T-helper 2 cell treated with Interferon-gamma antibody and Interleukin-4, amounts not matched to agents 5 μg/mL and 100 μg/mL, for 36 hours (primary cell): ENCODE measurements around the gene PRMT1.

Experiments
- DNase-seq: peaks from one replicate; pipeline ENCODE4 v3.0.0; 2021; ENCODE audit warnings: low spot score
- H3K27ac Mint-ChIP-seq: one replicate; pipeline ENCODE4 v1.8.0; 2021; ENCODE audit warnings: mild to moderate bottlenecking, mixed read lengths
- H3K27me3 Mint-ChIP-seq: one replicate; pipeline ENCODE4 v1.8.0; 2021; ENCODE audit warnings: low read depth, mixed read lengths
- H3K36me3 Mint-ChIP-seq: one replicate; pipeline ENCODE4 v1.8.0; 2021; ENCODE audit warnings: low read depth, mixed read lengths
- H3K4me1 Mint-ChIP-seq: one replicate; pipeline ENCODE4 v1.8.0; 2021; ENCODE audit warnings: low read depth, mixed read lengths
- H3K4me3 Mint-ChIP-seq: one replicate; pipeline ENCODE4 v1.8.0; 2022; ENCODE audit warnings: mild to moderate bottlenecking, moderate library complexity, mixed read lengths
- H3K9me3 Mint-ChIP-seq: one replicate; pipeline ENCODE4 v1.8.0; 2021; ENCODE audit warnings: mixed read lengths

The PRMT1 gene

DNA sequence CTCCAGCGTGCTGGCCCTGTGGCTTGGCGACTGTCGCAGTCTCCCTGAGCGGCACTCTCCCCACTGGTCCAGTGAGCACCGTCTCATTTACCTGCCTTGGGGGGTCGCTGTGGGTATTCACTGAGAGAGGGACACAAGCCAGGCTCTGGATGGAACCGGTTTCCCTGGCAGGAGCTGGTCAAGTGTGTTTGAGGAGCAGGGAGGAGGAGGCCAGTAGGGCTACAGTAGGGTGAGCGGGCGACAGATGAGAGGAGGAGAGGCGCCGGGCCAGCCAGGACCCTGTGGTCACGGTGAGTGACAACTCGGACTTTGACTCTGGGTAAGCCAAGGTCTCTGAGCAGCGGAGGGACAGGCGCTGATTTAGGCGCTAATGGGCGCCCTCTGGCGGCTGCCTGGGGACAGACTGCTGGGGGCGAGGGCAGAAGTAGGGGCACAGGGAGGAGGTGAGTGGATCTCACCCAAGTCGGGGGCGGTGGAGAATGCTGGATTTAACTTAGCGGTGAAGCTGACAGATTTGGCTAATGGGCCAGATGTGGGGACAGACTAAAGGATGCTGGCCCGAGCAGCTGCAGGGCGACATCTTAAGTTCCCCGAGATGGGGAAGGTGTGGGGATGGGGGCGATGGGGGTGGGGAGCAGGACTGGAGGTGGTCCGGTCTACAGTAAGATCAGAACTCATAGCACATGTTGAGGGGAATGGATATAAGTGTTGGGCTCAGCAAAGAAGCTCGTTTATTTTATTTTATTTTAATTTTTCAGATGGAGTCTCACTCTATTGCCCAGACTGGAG lies 4.7 kb upstream of the PRMT1 start:
- no peaks in the 10 kb centered on the region for H3K9me3 Mint-ChIP-seq
- no peak overlapping the region for H3K4me3 Mint-ChIP-seq
- H3K36me3 Mint-ChIP-seq = peaks cover 22% of the 10 kb centered on the region
- peaks cover 17% of the 10 kb centered on the region for H3K4me1 Mint-ChIP-seq
- H3K27me3 Mint-ChIP-seq = no peaks in the 10 kb centered on the region
- peak overlapping the region; percentile 53 for H3K27ac Mint-ChIP-seq
- peak; percentile 68 for DNase-seq

DNA sequence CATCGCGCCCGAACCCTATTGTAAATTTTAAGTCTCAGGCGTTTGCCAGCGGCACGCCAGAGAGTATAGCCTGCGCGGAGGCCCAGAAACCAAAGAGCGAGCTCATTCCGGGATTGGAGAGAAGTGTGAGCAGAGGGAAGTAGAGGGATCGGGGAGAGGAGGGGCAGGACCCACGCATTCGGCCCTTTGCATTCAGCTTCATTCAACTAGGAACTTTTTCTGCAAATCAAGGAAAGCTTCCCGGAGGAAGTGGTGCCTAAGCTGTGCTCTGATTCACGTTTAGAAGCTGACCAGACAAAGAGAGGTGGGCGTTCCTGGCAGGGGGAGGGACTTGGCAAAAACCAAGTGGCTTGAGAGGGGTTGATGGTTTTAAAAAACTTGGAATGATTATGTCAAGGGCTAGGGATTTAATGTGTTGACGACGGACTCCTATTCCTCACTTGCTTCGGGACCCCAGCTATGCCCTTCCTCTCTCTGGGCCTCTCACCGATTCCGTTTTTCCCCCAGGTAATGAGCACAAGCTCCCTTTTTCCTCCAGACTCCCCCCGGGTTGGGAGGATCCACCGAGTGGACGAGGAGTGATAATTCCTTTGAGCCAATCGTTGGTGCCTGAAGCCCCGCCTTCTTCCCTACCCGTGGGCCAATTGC lies 811 bp upstream of the PRMT1 start:
- no peak for DNase-seq
- Mint-ChIP-seq H3K4me1 (peaks cover 30% of the 10 kb centered on the region), H3K27ac (peak overlapping the region; percentile 98), H3K4me3 (peak overlapping the region; percentile 97), H3K9me3 (no peaks in the 10 kb centered on the region), H3K36me3 (peaks cover 14% of the 10 kb centered on the region), H3K27me3 (no peaks in the 10 kb centered on the region)

DNA sequence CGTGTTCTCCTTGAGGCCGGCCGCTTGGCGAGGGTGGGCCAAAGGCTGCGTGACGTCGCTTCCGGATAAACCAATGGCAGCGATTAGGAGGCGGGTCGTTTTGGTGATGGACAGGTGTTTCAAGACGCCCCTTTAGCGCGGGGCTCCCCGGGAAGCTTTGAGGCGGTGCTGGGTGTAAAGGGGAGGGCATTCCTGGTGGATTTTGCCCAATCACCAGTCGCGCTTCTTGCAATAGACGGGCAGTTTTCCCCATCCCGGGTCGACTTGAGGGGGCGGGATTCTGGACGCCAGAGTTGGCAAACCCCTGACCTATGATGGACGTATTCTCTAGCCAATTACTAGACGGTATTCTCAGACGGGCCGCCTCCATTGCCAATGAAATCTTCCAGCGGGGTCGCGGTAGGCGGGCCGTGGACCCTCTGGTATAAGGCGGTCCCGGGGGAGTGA lies 264 bp upstream of the PRMT1 start:
- peak; percentile 98 for DNase-seq
- no peaks in the 10 kb centered on the region for H3K27me3 Mint-ChIP-seq
- peaks cover 14% of the 10 kb centered on the region for H3K36me3 Mint-ChIP-seq
- H3K4me1 Mint-ChIP-seq = peaks cover 29% of the 10 kb centered on the region
- peak overlapping the region; percentile 98 for H3K27ac Mint-ChIP-seq
- H3K4me3 Mint-ChIP-seq = peak overlapping the region; percentile 97
- no peaks in the 10 kb centered on the region for H3K9me3 Mint-ChIP-seq

DNA sequence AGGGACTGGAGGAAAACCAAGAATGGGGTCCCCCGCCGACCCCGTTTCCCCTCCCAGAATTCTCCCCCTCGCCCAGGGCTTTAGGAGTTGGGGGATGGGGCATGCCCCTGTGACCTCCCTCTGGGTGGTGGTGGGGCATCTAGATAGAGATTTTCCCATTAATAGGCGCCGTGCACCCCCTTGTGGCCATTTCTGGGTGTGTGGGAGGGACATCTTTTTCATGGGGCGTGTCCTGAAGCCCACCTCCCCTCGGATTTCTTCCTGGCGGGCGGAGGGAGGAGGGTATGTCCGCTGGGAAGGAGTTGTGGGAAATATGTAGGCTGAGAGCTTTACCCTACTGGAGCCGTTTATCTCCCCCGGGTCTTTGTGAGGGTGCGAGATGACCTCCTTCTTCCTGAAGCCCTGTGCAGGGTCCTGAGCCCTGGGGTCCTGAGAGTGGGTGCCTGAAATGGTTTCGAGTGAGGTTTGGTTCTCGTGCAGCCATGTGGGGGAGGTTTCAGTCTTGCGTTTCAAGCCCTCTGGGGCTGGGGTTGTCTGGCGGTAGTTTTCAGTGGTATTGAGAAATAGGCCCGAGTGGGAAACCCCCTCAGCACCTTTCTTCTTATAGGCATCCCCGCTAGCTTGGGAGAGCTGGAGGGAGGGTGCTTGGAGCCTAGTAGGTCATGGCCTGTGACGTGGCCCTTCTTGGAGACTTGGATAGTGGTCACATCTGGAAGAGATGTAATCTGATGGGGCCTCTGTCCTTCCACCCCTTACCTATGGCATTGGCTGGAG lies 1.0 kb downstream of the PRMT1 start:
- peak overlapping the region; percentile 87 for H3K27ac Mint-ChIP-seq
- peaks cover 15% of the 10 kb centered on the region for H3K36me3 Mint-ChIP-seq
- H3K9me3 Mint-ChIP-seq = no peaks in the 10 kb centered on the region
- peak; percentile 75 for DNase-seq
- peak overlapping the region; percentile 89 for H3K4me3 Mint-ChIP-seq
- no peaks in the 10 kb centered on the region for H3K27me3 Mint-ChIP-seq
- peaks cover 27% of the 10 kb centered on the region for H3K4me1 Mint-ChIP-seq

DNA sequence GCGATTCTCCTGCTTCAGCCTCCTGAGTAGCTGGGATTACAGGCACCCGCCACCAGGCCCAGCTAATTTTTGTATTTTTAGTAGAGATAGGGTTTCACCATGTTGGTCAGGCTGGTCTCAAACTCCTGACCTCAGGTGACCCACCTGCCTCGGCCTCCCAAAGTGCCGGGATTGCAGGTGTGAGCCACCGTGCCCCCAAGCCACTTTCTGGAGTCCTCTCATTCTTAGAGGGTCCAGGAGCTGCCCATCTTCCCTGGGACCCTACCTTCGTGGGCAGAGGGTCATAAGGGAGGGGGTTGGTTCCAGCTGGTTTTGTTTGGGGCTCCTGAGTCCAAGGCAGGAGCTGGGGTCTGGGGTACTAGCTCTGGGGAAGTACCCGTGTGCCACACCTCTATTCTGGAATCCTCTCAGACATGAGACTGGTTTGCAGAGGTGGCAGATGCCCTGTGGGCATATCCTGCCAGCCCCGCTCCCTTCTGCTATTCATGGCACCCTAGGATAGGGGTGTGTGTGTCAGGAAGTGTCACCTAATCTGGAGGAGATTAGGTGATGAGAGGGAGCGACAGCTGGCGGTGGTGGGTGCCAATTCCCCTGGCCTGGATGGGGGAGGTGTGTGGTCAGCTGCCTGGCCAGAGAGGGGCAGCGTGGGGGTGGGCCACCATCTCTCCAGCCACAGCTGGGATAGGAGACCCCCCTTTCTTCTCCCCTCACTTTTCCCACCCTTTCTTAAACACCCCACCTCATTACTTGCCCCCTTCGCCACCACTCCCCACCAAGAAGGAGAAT lies 2.1 kb downstream of the PRMT1 start:
- Mint-ChIP-seq H3K27me3 (no peaks in the 10 kb centered on the region), H3K36me3 (peaks cover 18% of the 10 kb centered on the region), H3K4me1 (peaks cover 25% of the 10 kb centered on the region), H3K9me3 (no peaks in the 10 kb centered on the region), H3K27ac (no peak overlapping the region), H3K4me3 (peak overlapping the region; percentile 18)
- no peak for DNase-seq

DNA sequence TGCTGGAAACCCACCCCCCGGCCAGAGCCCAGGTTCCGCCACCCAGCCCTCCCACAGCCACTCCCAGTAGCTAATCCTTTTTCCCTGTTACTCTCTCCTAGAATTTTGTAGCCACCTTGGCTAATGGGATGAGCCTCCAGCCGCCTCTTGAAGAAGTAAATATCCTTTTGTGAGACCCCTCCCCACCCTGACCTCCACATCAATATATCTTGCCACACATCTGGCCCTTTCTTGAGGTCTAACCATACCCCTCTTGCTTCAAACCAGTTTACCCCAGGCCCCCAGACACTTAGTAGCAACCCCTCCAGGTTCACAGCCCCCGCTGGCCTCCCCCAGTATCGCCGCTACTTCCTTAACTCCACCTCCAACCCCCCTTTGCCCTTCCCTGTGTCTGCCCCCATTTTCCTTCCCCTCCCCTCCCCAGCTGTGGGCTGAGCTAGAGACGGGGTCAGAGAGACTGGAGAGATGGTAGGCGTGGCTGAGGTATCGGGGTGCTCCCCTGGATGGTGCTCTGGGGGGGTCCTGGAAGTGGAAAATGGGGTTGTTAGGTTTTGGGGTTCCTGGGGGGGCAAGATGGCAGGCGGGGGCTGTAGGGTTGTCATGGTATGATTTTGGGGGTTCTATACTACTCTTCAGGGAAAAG lies 2.8 kb downstream of the PRMT1 start:
- Mint-ChIP-seq H3K4me3 (peak overlapping the region; percentile 21), H3K4me1 (peaks cover 25% of the 10 kb centered on the region), H3K27me3 (no peaks in the 10 kb centered on the region), H3K9me3 (no peaks in the 10 kb centered on the region), H3K36me3 (peaks cover 20% of the 10 kb centered on the region), H3K27ac (peak overlapping the region; percentile 45)
- no peak for DNase-seq

DNA sequence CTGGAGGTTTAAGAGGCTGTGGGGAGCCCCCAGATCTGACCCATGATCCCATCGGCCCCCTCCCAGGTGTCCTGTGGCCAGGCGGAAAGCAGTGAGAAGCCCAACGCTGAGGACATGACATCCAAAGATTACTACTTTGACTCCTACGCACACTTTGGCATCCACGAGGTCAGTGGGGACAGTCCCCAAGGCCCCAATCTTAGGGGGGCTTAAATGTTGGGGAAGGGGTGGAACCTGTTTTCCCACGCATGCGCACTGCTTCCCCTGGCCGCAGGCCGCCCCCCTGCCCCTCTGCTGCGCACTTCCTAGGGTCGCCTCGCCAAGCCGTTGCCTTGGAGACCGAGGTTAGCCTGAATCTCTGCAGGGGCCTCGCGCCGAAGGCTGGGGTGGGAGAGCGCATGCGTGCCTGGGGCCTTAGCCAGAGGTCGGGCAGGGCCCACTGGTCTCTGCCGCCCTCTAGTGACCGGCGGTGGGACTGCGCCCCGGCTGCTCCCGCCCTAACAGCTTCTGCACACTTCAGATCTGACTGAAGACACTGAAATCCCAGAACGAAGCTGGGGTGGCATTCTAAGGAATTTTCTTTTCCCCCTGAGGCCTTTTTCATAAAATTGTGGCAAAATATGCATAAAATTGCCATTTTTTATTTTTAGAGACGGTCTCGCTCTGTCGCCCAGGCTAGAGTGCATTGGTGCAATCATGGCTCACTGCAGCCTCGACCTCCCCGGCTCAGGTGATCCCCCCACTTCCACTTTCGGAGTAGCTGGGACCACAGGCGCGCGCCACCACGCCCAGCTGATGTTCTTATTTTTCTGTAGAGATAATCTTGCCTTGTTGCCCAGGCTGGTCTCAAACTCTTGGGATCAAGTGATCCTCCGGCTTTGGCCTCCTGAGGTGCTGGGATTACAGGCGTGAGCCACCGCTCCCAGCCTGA lies 3.6 kb downstream of the PRMT1 start:
- Mint-ChIP-seq H3K36me3 (peaks cover 24% of the 10 kb centered on the region), H3K27ac (peak overlapping the region; percentile 45), H3K27me3 (no peaks in the 10 kb centered on the region), H3K4me3 (no peak overlapping the region), H3K4me1 (peaks cover 25% of the 10 kb centered on the region), H3K9me3 (no peaks in the 10 kb centered on the region)
- peak; percentile 90 for DNase-seq

DNA sequence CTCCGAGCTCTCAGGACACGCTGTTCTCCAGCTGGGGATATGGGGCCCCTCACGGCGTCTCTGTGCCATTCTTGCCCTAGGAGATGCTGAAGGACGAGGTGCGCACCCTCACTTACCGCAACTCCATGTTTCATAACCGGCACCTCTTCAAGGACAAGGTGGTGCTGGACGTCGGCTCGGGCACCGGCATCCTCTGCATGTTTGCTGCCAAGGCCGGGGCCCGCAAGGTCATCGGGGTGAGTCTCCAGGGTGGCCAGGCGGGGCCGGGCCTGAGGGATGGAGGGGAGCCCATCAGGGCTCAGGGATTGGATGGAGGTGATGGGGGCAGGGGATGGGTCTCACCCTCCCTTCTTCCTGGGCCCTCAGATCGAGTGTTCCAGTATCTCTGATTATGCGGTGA lies 4.8 kb downstream of the PRMT1 start:
- Mint-ChIP-seq H3K36me3 (peaks cover 27% of the 10 kb centered on the region), H3K27ac (no peak overlapping the region), H3K27me3 (no peaks in the 10 kb centered on the region), H3K4me1 (peaks cover 20% of the 10 kb centered on the region), H3K9me3 (no peaks in the 10 kb centered on the region), H3K4me3 (no peak overlapping the region)
- no peak for DNase-seq

DNA sequence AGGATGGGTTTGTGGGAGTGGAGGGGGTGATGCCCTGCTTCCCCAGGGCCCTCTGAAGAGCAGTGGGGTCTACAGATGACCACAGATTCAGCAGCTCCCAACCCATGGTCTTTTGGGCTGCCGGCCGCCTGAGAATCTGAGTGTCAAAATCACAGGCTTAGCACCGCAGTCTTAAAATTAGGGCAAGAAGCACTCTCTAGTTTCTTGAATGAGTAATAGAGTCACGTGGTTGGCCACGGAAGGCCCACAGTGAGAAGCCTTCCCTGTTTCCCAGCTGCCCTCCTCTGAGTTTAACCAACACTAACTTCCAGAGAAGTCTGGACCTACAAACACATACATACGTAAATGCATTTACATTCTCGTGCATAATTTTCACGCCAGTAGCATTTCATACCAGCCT lies 5.2 kb downstream of the PRMT1 start:
- no peaks in the 10 kb centered on the region for H3K9me3 Mint-ChIP-seq
- peaks cover 31% of the 10 kb centered on the region for H3K36me3 Mint-ChIP-seq
- H3K27ac Mint-ChIP-seq = no peak overlapping the region

DNA sequence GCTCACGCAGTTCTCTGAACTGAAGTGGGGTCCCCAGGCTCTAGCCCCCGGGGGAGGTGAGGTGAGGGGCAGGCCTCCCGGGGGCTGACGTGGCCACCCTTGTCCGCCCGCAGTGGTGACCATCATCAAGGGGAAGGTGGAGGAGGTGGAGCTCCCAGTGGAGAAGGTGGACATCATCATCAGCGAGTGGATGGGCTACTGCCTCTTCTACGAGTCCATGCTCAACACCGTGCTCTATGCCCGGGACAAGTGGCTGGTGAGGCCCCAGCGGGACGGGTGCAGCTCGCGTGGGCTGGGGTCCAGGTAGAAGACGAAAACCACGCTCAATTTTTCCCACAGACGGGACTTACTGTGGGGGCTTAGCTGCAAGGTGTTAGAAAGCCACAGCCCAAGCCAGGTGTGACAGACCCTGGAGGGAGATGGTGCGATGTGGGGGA lies 6.8 kb downstream of the PRMT1 start:
- Mint-ChIP-seq H3K36me3 (peaks cover 36% of the 10 kb centered on the region), H3K4me3 (no peak overlapping the region), H3K4me1 (peaks cover 15% of the 10 kb centered on the region), H3K9me3 (no peaks in the 10 kb centered on the region), H3K27ac (no peak overlapping the region), H3K27me3 (no peaks in the 10 kb centered on the region)
- DNase-seq = no peak

More for the DNA sequence above, 5.2 kb downstream of the PRMT1 start:
- H3K4me1 Mint-ChIP-seq = peaks cover 22% of the 10 kb centered on the region
- H3K4me3 Mint-ChIP-seq = no peak overlapping the region
- H3K27me3 Mint-ChIP-seq = no peaks in the 10 kb centered on the region
- DNase-seq = no peak

DNA sequence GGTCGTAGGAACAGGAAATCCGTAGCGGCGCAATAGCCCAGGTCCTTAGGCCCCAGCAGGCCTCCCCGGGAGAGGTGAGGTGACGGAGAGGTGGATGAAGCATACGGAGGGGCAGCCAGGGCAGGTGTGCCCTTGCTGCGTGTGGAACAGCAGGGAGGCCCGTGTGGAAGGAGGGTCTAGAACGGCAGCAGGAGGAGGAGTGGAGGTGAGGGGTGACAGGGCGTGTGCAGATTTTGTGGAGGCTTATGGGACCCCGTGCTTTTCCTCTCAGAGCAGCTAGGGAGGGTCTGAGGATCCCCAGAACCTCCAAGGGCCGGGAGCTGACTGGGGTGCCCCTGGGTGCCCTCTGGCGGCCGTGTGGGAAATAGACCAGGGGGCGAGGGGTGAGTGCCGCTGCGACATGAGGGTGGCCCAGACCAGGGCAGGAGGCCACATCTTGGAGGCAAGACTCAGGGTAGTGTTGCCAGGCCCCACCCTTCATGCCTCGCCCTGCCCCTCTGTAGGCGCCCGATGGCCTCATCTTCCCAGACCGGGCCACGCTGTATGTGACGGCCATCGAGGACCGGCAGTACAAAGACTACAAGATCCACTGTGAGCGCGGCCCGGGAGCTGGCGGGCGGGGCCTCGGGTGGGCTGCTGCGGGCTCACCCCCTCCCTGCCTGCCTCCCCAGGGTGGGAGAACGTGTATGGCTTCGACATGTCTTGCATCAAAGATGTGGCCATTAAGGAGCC lies 7.3 kb downstream of the PRMT1 start:
- H3K9me3 Mint-ChIP-seq = no peaks in the 10 kb centered on the region
- H3K4me3 Mint-ChIP-seq = no peak overlapping the region
- peaks cover 15% of the 10 kb centered on the region for H3K4me1 Mint-ChIP-seq
- H3K27ac Mint-ChIP-seq = no peak overlapping the region
- H3K27me3 Mint-ChIP-seq = no peaks in the 10 kb centered on the region
- no peak for DNase-seq
- peaks cover 36% of the 10 kb centered on the region for H3K36me3 Mint-ChIP-seq
